ENCODE measurements around the gene MUC12.

DNA sequence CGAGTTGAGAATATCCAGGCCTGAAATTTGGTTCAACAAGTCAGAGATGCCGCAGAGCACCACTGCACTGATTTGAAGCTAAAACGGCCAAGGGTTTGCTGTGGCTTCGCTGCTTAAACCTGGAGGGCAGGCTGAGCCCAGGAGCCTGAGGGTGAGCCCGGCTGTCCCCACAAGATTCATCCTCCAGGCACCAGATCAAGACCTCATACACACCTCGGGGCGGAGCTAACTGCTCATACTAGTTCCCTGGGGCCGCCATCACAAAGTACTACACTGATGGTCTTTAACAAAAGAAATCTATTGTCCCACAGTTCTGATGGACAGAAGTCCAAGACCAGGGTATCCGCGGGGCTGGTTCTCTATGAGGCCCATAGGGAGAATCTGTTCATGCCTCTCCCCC is 99.0 kb downstream of the MUC12 start:
- TF ChIP-seq, protein P1, sequence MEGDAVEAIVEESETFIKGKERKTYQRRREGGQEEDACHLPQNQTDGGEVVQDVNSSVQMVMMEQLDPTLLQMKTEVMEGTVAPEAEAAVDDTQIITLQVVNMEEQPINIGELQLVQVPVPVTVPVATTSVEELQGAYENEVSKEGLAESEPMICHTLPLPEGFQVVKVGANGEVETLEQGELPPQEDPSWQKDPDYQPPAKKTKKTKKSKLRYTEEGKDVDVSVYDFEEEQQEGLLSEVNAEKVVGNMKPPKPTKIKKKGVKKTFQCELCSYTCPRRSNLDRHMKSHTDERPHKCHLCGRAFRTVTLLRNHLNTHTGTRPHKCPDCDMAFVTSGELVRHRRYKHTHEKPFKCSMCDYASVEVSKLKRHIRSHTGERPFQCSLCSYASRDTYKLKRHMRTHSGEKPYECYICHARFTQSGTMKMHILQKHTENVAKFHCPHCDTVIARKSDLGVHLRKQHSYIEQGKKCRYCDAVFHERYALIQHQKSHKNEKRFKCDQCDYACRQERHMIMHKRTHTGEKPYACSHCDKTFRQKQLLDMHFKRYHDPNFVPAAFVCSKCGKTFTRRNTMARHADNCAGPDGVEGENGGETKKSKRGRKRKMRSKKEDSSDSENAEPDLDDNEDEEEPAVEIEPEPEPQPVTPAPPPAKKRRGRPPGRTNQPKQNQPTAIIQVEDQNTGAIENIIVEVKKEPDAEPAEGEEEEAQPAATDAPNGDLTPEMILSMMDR (IDR thresholded peaks at IDR 0.05; ENCODE audit: poor library complexity): no peak
- no peak for TF ChIP-seq EZH2 (IDR thresholded peaks at IDR 0.05; ENCODE audit: borderline replicate concordance)
- no peak for TF ChIP-seq EZH2phosphoT487 (IDR thresholded peaks at IDR 0.05; ENCODE audit: low read depth, severe bottlenecking, unreplicated experiment)
